Measurements from ENCODE around the gene ACRBP. TPM values are rescaled to one million over a fixed set of nuclear protein-coding genes. Genes with fewer than 3 reads are reported as not detected.
"Not testable (repeated sequence)": the region's sequence is repeated elsewhere in the genome, so short reads cannot be mapped to it uniquely, and the experiment has no call there.

ACRBP gene
- total and polyA plus RNA-seq, 5 donors: 0.50 to 2.1 (median 1.1) TPM

DNA sequence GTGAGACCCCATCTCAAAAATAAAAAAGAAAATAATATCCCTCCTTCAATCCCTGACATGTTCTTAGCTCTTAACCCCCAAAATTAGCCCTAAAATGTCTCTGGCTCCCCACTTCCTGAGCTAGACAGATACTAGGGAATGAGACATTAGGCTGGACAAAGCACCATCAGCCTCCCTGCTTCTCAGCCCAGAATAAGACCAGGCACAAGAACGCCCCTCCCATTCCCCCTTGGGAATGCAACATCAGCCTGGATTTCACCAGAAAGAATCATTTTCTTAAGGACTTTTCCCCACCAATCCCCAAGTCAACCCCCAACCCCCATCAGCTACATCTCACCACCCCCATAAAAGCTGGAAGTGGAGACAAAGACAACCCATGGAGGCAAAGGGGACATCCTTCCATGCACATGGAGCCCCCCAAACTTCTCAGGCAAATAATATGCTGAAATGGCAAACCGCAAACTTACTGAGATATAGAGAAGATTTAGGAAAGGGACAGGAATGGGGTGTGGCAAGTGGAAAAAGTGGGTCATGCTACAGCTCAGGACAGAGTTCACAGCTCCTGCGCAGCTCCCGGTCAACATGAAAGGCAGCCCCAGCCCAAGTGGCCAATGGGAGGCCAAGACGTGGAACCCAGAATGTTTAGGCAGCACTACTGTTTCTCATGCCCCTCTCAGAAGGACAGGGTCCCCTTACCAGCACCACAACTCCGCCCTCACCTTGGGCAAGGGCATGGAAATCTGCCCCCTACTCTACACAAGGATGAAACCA is 42.8 kb downstream of the ACRBP start:
- Histone ChIP-seq H3K9me3 (ENCODE audit: control insufficient read depth, low read length) (no peaks in the 10 kb centered on the region), H3K4me1 (ENCODE audit: control insufficient read depth, insufficient read depth, low read length) (peaks cover 11% of the 10 kb centered on the region), H3K27me3 (ENCODE audit: control insufficient read depth, insufficient read depth) (no peaks in the 10 kb centered on the region), H3K4me3 (ENCODE audit: low read length) (peak overlapping the region; percentile 99), H3K27ac (ENCODE audit: low read length) (peak overlapping the region; percentile 33)
- WGBS: 63% methylated on average over 6 of the region's 6 CpGs
- ATAC-seq (no peak), DNase-seq (no peak)
- intact Hi-C loops (cut with DNase I): no loop called here

DNA sequence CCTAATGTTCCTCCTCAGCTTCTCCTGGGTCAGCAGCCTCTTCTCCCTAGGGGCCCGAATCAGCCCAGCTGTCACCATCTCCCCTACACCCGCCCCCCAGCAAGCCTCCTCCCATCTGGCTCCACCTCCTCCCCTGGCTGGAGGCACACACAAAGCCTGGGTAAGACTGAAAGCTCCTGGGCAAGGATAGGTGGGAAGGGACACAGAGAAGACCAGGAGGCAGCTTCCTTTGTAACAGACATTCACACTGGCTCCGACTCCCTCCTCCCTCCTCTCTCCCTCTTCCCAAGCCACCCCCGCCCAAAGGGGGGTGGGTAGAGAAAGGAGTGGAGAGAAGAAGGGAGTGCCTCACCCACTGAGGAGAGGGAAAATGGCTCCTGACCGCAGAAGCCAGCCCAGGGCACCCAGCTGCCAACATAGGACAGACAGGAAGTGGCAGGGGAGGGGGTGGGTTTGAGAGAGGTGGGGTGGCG is 44.1 kb downstream of the ACRBP start:
- H3K4me3 ChIP-seq (ENCODE audit: low read length): no peak overlapping the region
- intact Hi-C loops (cut with DNase I): no loop called here
- H3K27me3 ChIP-seq (ENCODE audit: control insufficient read depth, insufficient read depth): no peaks in the 10 kb centered on the region
- no peaks in the 10 kb centered on the region for H3K9me3 ChIP-seq (ENCODE audit: control insufficient read depth, low read length)
- H3K27ac ChIP-seq (ENCODE audit: low read length): peak overlapping the region; percentile 29
- DNase-seq: peak; percentile 68 to 87 (median 83)
- H3K4me1 ChIP-seq (ENCODE audit: control insufficient read depth, insufficient read depth, low read length): peaks cover 11% of the 10 kb centered on the region
- peak in 1 of 2 donors; percentile 1 for ATAC-seq
- WGBS: 15% methylated on average over 6 of the region's 6 CpGs

DNA sequence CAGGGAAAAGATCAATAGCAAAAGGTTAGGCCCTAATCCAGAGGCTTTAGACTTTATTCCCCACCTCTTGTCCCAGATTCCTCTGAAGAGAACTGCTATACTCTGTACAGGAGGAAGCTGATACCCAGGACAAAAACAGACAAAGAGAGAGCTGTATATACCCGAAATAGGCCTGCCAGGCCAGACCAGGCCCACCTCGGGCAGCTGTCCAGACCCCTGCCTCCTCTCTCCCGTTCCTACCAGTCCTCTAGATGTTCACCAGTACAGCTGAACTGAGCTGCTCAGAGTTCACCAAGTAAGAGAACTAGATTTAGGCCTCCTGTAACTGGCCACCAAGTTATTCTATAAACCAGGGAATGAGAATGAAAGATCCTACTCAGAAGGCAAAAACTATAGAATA is 44.7 kb downstream of the ACRBP start:
- H3K27ac ChIP-seq (ENCODE audit: low read length): no peak overlapping the region
- peaks cover 11% of the 10 kb centered on the region for H3K4me1 ChIP-seq (ENCODE audit: control insufficient read depth, insufficient read depth, low read length)
- DNase-seq: no peak
- H3K27me3 ChIP-seq (ENCODE audit: control insufficient read depth, insufficient read depth): no peaks in the 10 kb centered on the region
- intact Hi-C loops (cut with DNase I): no loop called here
- ATAC-seq: no peak
- no peaks in the 10 kb centered on the region for H3K9me3 ChIP-seq (ENCODE audit: control insufficient read depth, low read length)
- H3K4me3 ChIP-seq (ENCODE audit: low read length): no peak overlapping the region
- 30% methylated on average over 3 of the region's 3 CpGs for WGBS

DNA sequence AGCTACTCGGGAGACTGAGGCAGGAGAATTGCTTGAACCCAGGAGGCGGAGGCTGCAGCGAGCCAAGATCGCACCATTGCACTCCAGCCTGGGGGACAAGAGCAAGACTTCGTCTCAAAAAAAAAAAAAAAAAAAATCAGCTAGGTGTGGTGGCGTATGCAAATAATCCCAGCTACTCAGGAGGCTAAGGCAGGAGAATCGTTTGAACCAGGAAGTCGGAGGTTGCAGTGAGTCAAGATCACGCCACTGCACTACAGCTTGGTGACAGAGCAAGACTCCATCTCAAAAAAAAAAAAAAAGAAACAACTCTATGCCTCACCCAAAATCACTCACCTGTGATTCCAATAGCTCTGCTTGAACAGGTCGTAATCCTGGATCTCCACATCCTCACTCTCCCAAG is 51.6 kb downstream of the ACRBP start:
- DNase-seq; H3K27me3 ChIP-seq (ENCODE audit: control insufficient read depth, insufficient read depth); H3K9me3 ChIP-seq (ENCODE audit: control insufficient read depth, low read length); H3K4me1 ChIP-seq (ENCODE audit: control insufficient read depth, insufficient read depth, low read length); H3K27ac ChIP-seq (ENCODE audit: low read length); ATAC-seq; H3K4me3 ChIP-seq (ENCODE audit: low read length); intact Hi-C loops (cut with DNase I): not testable (repeated sequence)
- WGBS: 91% methylated on average over 10 of the region's 10 CpGs

DNA sequence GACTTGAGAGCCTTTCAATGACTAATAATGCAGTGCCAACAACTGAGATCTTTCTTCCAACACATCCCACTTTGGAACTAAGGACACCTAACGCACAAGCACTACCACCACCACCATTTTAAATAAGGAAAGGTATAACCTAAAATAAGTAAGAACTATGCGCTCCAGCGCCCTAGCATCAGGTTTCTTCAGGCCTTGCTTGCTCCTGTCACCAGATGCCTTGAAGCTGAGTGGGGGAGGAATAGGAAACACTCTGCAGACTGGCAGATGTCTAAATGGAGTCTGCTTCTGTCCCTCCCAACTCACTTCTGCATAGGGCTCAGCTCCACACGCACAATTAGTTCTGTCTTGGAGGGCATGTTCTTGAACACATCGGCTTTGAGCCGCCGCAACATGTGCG is 55.1 kb downstream of the ACRBP start:
- intact Hi-C loops (cut with DNase I): no loop called here
- no peaks in the 10 kb centered on the region for H3K9me3 ChIP-seq (ENCODE audit: control insufficient read depth, low read length)
- ATAC-seq: no peak
- H3K27me3 ChIP-seq (ENCODE audit: control insufficient read depth, insufficient read depth): no peaks in the 10 kb centered on the region
- no peak overlapping the region for H3K4me3 ChIP-seq (ENCODE audit: low read length)
- WGBS: 92% methylated on average over 8 of the region's 8 CpGs
- H3K4me1 ChIP-seq (ENCODE audit: control insufficient read depth, insufficient read depth, low read length): no peaks in the 10 kb centered on the region
- DNase-seq: no peak
- no peak overlapping the region for H3K27ac ChIP-seq (ENCODE audit: low read length)

Other genes starting within 250 kb of the ACRBP start
- under 1 TPM in 3 of 4 donors, not detected in 1; 0.29 to 0.80 (median 0.33) TPM for gene CD27, start 202.5 kb downstream of the ACRBP start, total RNA-seq
- 0.27 TPM for gene CD27, start 202.5 kb downstream of the ACRBP start, polyA plus RNA-seq
- gene TAPBPL, start 195.4 kb downstream of the ACRBP start, total RNA-seq: 10 to 100 TPM; 14.2 to 19.5 (median 17.1) TPM
- 17.2 TPM for gene TAPBPL, start 195.4 kb downstream of the ACRBP start, polyA plus RNA-seq
- 1 to 10 TPM; 3.6 to 9.0 (median 6.1) TPM for gene VAMP1, start 176.8 kb downstream of the ACRBP start, total RNA-seq
- 4.7 TPM for gene VAMP1, start 176.8 kb downstream of the ACRBP start, polyA plus RNA-seq
- gene MRPL51, start 154.2 kb downstream of the ACRBP start, total RNA-seq: 100 to 1,000 TPM; 192 to 233 (median 213) TPM
- gene MRPL51, start 154.2 kb downstream of the ACRBP start, polyA plus RNA-seq: 180 TPM
- 10 to 100 TPM; 13.5 to 16.8 (median 14.6) TPM for gene NCAPD2, start 153.3 kb downstream of the ACRBP start, total RNA-seq
- 5.7 TPM for gene NCAPD2, start 153.3 kb downstream of the ACRBP start, polyA plus RNA-seq
- 1,000 to 10,000 TPM; 3,735 to 4,618 (median 3,904) TPM for gene GAPDH, start 112.9 kb downstream of the ACRBP start, total RNA-seq
- gene GAPDH, start 112.9 kb downstream of the ACRBP start, polyA plus RNA-seq: 4,983 TPM
- 10 to 100 TPM; 15.1 to 23.6 (median 19.1) TPM for gene IFFO1, start 91.4 kb downstream of the ACRBP start, total RNA-seq
- 15.7 TPM for gene IFFO1, start 91.4 kb downstream of the ACRBP start, polyA plus RNA-seq
- gene NOP2, start 79.1 kb downstream of the ACRBP start, total RNA-seq: 10 to 100 TPM; 15.1 to 27.5 (median 16.5) TPM
- 9.6 TPM for gene NOP2, start 79.1 kb downstream of the ACRBP start, polyA plus RNA-seq
- gene CHD4, start 40.1 kb downstream of the ACRBP start, total RNA-seq: 100 to 1,000 TPM; 138 to 165 (median 153) TPM
- 142 TPM for gene CHD4, start 40.1 kb downstream of the ACRBP start, polyA plus RNA-seq
- gene LPAR5, start 11.5 kb downstream of the ACRBP start, total RNA-seq: 1 to 10 TPM; 1.1 to 2.6 (median 2.0) TPM
- gene LPAR5, start 11.5 kb downstream of the ACRBP start, polyA plus RNA-seq: 0.86 TPM
- gene ING4, start 15.7 kb upstream of the ACRBP start, total RNA-seq: 10 to 100 TPM; 18.3 to 31.2 (median 30.2) TPM
- 27.0 TPM for gene ING4, start 15.7 kb upstream of the ACRBP start, polyA plus RNA-seq
- gene ZNF384, start 41.9 kb upstream of the ACRBP start, total RNA-seq: 10 to 100 TPM; 32.9 to 35.0 (median 33.8) TPM
- gene ZNF384, start 41.9 kb upstream of the ACRBP start, polyA plus RNA-seq: 23.5 TPM
- under 1 TPM in 3 of 4 donors, not detected in 1; 0.29 to 0.99 (median 0.80) TPM for gene PIANP, start 53.4 kb upstream of the ACRBP start, total RNA-seq
- 0.18 TPM for gene PIANP, start 53.4 kb upstream of the ACRBP start, polyA plus RNA-seq
- gene COPS7A, start 76.6 kb upstream of the ACRBP start, total RNA-seq: 10 to 100 TPM; 60.3 to 71.0 (median 65.9) TPM
- gene COPS7A, start 76.6 kb upstream of the ACRBP start, polyA plus RNA-seq: 71.8 TPM
- gene MLF2, start 105.7 kb upstream of the ACRBP start, total RNA-seq: 100 to 1,000 TPM; 123 to 135 (median 130) TPM
- gene MLF2, start 105.7 kb upstream of the ACRBP start, polyA plus RNA-seq: 146 TPM
- 100 to 1,000 TPM; 116 to 161 (median 149) TPM for gene PTMS, start 118.9 kb upstream of the ACRBP start, total RNA-seq
- 244 TPM for gene PTMS, start 118.9 kb upstream of the ACRBP start, polyA plus RNA-seq
- 1 to 10 TPM in 2 of 4 donors, under 1 TPM in 2; 0.28 to 1.1 (median 0.76) TPM for gene LAG3, start 125.1 kb upstream of the ACRBP start, total RNA-seq
- gene LAG3, start 125.1 kb upstream of the ACRBP start, polyA plus RNA-seq: 0.57 TPM
- gene CD4, start 142.1 kb upstream of the ACRBP start, total RNA-seq: 10 to 100 TPM; 11.4 to 15.4 (median 13.7) TPM
- 2.5 TPM for gene CD4, start 142.1 kb upstream of the ACRBP start, polyA plus RNA-seq
- gene GPR162, start 174.4 kb upstream of the ACRBP start, total RNA-seq: 10 to 100 TPM in 1 of 4 donors, 1 to 10 TPM in 3; 6.8 to 10.9 (median 8.3) TPM
- 6.8 TPM for gene GPR162, start 174.4 kb upstream of the ACRBP start, polyA plus RNA-seq
- gene P3H3, start 181.0 kb upstream of the ACRBP start, total RNA-seq: 10 to 100 TPM; 15.8 to 25.6 (median 21.1) TPM
- gene P3H3, start 181.0 kb upstream of the ACRBP start, polyA plus RNA-seq: 17.7 TPM
- 1 to 10 TPM; 2.9 to 7.8 (median 4.0) TPM for gene GNB3, start 193.5 kb upstream of the ACRBP start, total RNA-seq
- gene GNB3, start 193.5 kb upstream of the ACRBP start, polyA plus RNA-seq: 3.1 TPM
- 1 to 10 TPM in 3 of 4 donors, not detected in 1; 1.2 to 1.8 (median 1.2) TPM for gene CDCA3, start 203.9 kb upstream of the ACRBP start, total RNA-seq
- 0.50 TPM for gene CDCA3, start 203.9 kb upstream of the ACRBP start, polyA plus RNA-seq
- 10 to 100 TPM; 59.2 to 74.6 (median 71.0) TPM for gene USP5, start 204.7 kb upstream of the ACRBP start, total RNA-seq
- gene USP5, start 204.7 kb upstream of the ACRBP start, polyA plus RNA-seq: 29.4 TPM
- 100 to 1,000 TPM; 707 to 793 (median 721) TPM for gene TPI1, start 220.1 kb upstream of the ACRBP start, total RNA-seq
- 872 TPM for gene TPI1, start 220.1 kb upstream of the ACRBP start, polyA plus RNA-seq
- 1 to 10 TPM; 2.5 to 4.2 (median 3.5) TPM for gene SPSB2, start 225.9 kb upstream of the ACRBP start, total RNA-seq
- 4.6 TPM for gene SPSB2, start 225.9 kb upstream of the ACRBP start, polyA plus RNA-seq

All from right cardiac atrium (tissue), 5 donors.